GM12878 (cell line): Measurements from ENCODE around the gene MBTPS2. TPM values are rescaled to one million over a fixed set of nuclear protein-coding genes. Genes with fewer than 3 reads are reported as not detected.

ENCODE experiments used
- ATAC-seq: fragments of 200-7000 bp; cut with Tn5 transposase; 3 replicates; pipeline ENCODE4 v1.9.1; 2020; ENCODE audit warnings: mild to moderate bottlenecking, moderate library complexity
- BruUV-seq: library from RNA; stranded (reverse); fragments of 400-500 nt; replicated peaks from 2 replicates; lab custom pipeline; 2021; lab: Mats Ljungman, UMichigan
- CTCF ChIA-PET: fragments of 300-600 bp; sonication (Branson Sonifier 250); formaldehyde crosslinking; extraction: SDS; loops from one replicate; lab custom pipeline; 2021; ENCODE audit warnings: inconsistent platforms; lab: Yijun Ruan, JAX
- POLR2A ChIA-PET: fragments of 350-600 bp; formaldehyde crosslinking; extraction: SDS; loops from one replicate; lab custom pipeline; 2021; ENCODE audit warnings: inconsistent platforms; lab: Charles Lee
- RAD21 ChIA-PET: fragments of 300-600 bp; sonication (Branson Sonifier 250); formaldehyde crosslinking; loops from one replicate; lab custom pipeline; 2023; ENCODE audit warnings: antibody characterized with exemption; ENCODE audit not compliant: unreplicated experiment; lab: Charles Lee
- SMC1A ChIA-PET: fragments of 300-600 bp; sonication (Branson Sonifier 250); formaldehyde crosslinking; loops from one replicate; lab custom pipeline; 2023; ENCODE audit not compliant: unreplicated experiment, uncharacterized antibody; lab: Charles Lee
- DNase-seq: peaks from one replicate; pipeline ENCODE4 v3.0.0-alpha.2; 2011; ENCODE audit warnings: low read depth, low spot score
- FAIRE-seq: peaks from 3 replicates; lab custom pipeline; 2011; peaks lifted over from hg19 to GRCh38; lab: Jason Lieb, UNC
- H2AFZ ChIP-seq: 2 replicates; pipeline ENCODE4 v1.6.0; 2011; ENCODE audit warnings: low read depth, low read length, control low read depth; ENCODE audit not compliant: control insufficient read depth
- H3K27ac ChIP-seq: 2 replicates; pipeline ENCODE4 v1.5.1; 2011; ENCODE audit warnings: control low read depth; ENCODE audit not compliant: control insufficient read depth, insufficient read depth
- H3K27me3 ChIP-seq, 2 experiments: replicated peaks in 1 of 2; 2 replicates each; pipeline versions ENCODE4 v1.6.0 to v1.6.1; 2011; ENCODE audit warnings: low read length in 1 of 2; ENCODE audit not compliant: control insufficient read depth in 2 of 2, insufficient read depth in 2 of 2
- H3K36me3 ChIP-seq, 2 experiments: 2 replicates each; pipeline ENCODE4 v1.5.1; 2011; ENCODE audit warnings: low read length in 1 of 2; ENCODE audit not compliant: control insufficient read depth in 2 of 2, insufficient read depth in 2 of 2
- H3K4me1 ChIP-seq: 2 replicates; pipeline ENCODE4 v1.6.1; 2011; ENCODE audit warnings: mild to moderate bottlenecking, low read length, moderate library complexity, mixed read lengths; ENCODE audit not compliant: control insufficient read depth, insufficient read depth
- H3K4me2 ChIP-seq: 2 replicates; pipeline ENCODE4 v1.6.0; 2011; ENCODE audit warnings: control low read depth; ENCODE audit not compliant: control insufficient read depth, insufficient read depth
- H3K4me3 ChIP-seq: fragments of 200-600 bp; sonication (generic); 2 replicates; pipeline ENCODE4 v1.5.1; 2016
- H3K79me2 ChIP-seq: 2 replicates; pipeline ENCODE4 v1.6.0; 2011; ENCODE audit warnings: low read length; ENCODE audit not compliant: control insufficient read depth, insufficient read depth
- H3K9ac ChIP-seq: 2 replicates; pipeline ENCODE4 v1.8.0; 2011; ENCODE audit warnings: low read length, control low read depth, mixed read lengths; ENCODE audit not compliant: control insufficient read depth, insufficient read depth
- H3K9me3 ChIP-seq: replicated peaks from 3 replicates; pipeline ENCODE4 v1.5.1; 2011; ENCODE audit warnings: mild to moderate bottlenecking, low read length; ENCODE audit not compliant: control insufficient read depth, insufficient read depth
- H4K20me1 ChIP-seq: 2 replicates; pipeline ENCODE4 v1.6.0; 2011; ENCODE audit not compliant: control insufficient read depth, insufficient read depth
- CHD2 ChIP-seq: IDR thresholded peaks from 2 replicates; pipeline ENCODE4 v1.6.1; 2011; ENCODE audit warnings: low read depth, low read length, improper control_type of control experiment, borderline replicate concordance
- EED ChIP-seq: sonication (generic); IDR thresholded peaks from 2 replicates; pipeline ENCODE4 v1.6.1; 2016; ENCODE audit warnings: antibody characterized with exemption, low read depth
- IKZF1 ChIP-seq: fragments of 450-650 bp; conservative IDR thresholded peaks from 2 replicates; pipeline ENCODE4 v1.6.1; 2017; ENCODE audit warnings: antibody characterized with exemption, mild to moderate bottlenecking
- IKZF2 ChIP-seq, 2 experiments: fragments of 450-650 bp; IDR thresholded peaks; 2 replicates each; pipeline ENCODE4 v1.6.1; 2017; ENCODE audit warnings: mild to moderate bottlenecking in 2 of 2, moderate library complexity in 2 of 2
- JUNB ChIP-seq: IDR thresholded peaks from 2 replicates; pipeline ENCODE4 v1.6.1; 2016; ENCODE audit warnings: antibody characterized with exemption, mild to moderate bottlenecking
- NFXL1 ChIP-seq: fragments of 450-650 bp; IDR thresholded peaks from 2 replicates; pipeline ENCODE4 v1.6.1; 2017; ENCODE audit warnings: antibody characterized with exemption, mild to moderate bottlenecking, borderline replicate concordance
- NR2C1 ChIP-seq: fragments of 450-650 bp; IDR thresholded peaks from 2 replicates; pipeline ENCODE4 v1.6.1; 2017; ENCODE audit warnings: antibody characterized with exemption, mild to moderate bottlenecking, moderate library complexity
- POLR2A ChIP-seq: IDR thresholded peaks from 2 replicates; pipeline ENCODE4 v1.6.1; 2011; ENCODE audit warnings: low read depth, mild to moderate bottlenecking, low read length
- RCOR1 ChIP-seq: conservative IDR thresholded peaks from 2 replicates; pipeline ENCODE4 v1.6.1; 2012; ENCODE audit warnings: low read depth, low read length, improper control_type of control experiment
- RUNX3 ChIP-seq: IDR thresholded peaks from 2 replicates; pipeline ENCODE4 v1.6.1; 2012; ENCODE audit warnings: low read length, inconsistent platforms
- WGBS: methylation state at CpG from one replicate; pipeline ENCODE4 v1.1.6; 2016; ENCODE audit warnings: low lambda C conversion rate; ENCODE audit not compliant: insufficient replicate concordance, insufficient coverage; ENCODE audit errors: missing lambda C conversion rate; 5-methylcytosine and 5-hydroxymethylcytosine counted together
- in situ Hi-C: fragments of 300-500 bp; cut with MboI; formaldehyde crosslinking; loops from 9 replicates; pipeline ENCODE4 v1.14.3; 2018; ENCODE audit warnings: mixed read lengths
- intact Hi-C: fragments of 100-400 bp; cut with micrococcal nuclease; formaldehyde crosslinking; loops from one replicate; pipeline ENCODE4 v1.14.2; 2022; ENCODE audit not compliant: unreplicated experiment
- polyA plus RNA-seq, 11 experiments: library from polyadenylated mRNA; depleted of rRNA in 4 of 11; unstranded in 6 of 11; stranded (reverse) in 5 of 11; fragments of >200 nt; fragmentation: Nextera tagmentation in 4 of 11; fragmentation: Illumina TruSeq in 1 of 11; extraction: Ambion mirVana in 4 of 11; extraction: Trizol in 1 of 11; gene quantifications; 1 replicate in 1 of 11; 2 replicates in 10 of 11; pipeline versions ENCODE4 v1.2.1 to v1.2.3, GENCODE V29; 2011 to 2016; ENCODE audit warnings: inconsistent platforms in 2 of 11, missing spikeins in 2 of 11, low read depth in 1 of 11
- total RNA-seq, 4 experiments: library from RNA; depleted of rRNA in 3 of 4; stranded (reverse); fragments of >200 nt in 3 of 4; fragmentation: Illumina TruSeq in 1 of 4; extraction: Trizol in 1 of 4; gene quantifications; 2 replicates each; pipeline versions ENCODE4 v1.2.1 to v1.2.3, GENCODE V29; 2013 to 2021
- TF ChIP-seq, protein P1 (sequence below): fragments of 450-650 bp; IDR thresholded peaks from 2 replicates; pipeline ENCODE4 v1.6.1; 2014; ENCODE audit warnings: mild to moderate bottlenecking

MBTPS2 gene
- total and polyA plus RNA-seq, 10 of the 15 experiments (the other 5 are each of a cell fraction or from before 2014, with no cell fraction given), result 2.6 to 11.0 (median 8.0) TPM

GRCh38 chrX:21798677-21799219, 40.7 kb upstream of the MBTPS2 start:
- BruUV-seq, result no TSS peak
- Histone ChIP-seq H3K4me1 (no peaks in the 10 kb centered on the region), H3K79me2 (no peaks in the 10 kb centered on the region), H2AFZ (no peak overlapping the region), H3K27ac (no peak overlapping the region), H3K36me3 (no peaks in the 10 kb centered on the region), H3K4me2 (no peak overlapping the region), H3K9ac (no peak overlapping the region), H3K4me3 (no peak overlapping the region), H3K9me3 (no peaks in the 10 kb centered on the region), H3K27me3 (no peaks in the 10 kb centered on the region), H4K20me1 (no peaks in the 10 kb centered on the region)
- POLR2A ChIA-PET, result no interaction called here
- RAD21 ChIA-PET, result no interaction called here
- ATAC-seq, result peak; percentile 60
- 36% methylated on average over 6 of the region's 6 CpGs for WGBS
- in situ Hi-C loops (no loop called here), intact Hi-C loops (no loop called here)
- DNase-seq, result no peak
- SMC1A ChIA-PET, result interaction anchor here (0.7 to 1.1 kb wide), 2 partner anchors 14 to 18 kb away, joined by 3 read pairs; no protein-coding TSS in a partner anchor
- TF ChIP-seq, protein P1, sequence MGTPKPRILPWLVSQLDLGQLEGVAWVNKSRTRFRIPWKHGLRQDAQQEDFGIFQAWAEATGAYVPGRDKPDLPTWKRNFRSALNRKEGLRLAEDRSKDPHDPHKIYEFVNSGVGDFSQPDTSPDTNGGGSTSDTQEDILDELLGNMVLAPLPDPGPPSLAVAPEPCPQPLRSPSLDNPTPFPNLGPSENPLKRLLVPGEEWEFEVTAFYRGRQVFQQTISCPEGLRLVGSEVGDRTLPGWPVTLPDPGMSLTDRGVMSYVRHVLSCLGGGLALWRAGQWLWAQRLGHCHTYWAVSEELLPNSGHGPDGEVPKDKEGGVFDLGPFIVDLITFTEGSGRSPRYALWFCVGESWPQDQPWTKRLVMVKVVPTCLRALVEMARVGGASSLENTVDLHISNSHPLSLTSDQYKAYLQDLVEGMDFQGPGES, result no peak
- TF ChIP-seq RCOR1 (no peak), JUNB (peak; percentile 61), POLR2A (no peak), IKZF1 (peak; percentile 59), IKZF2 (IDR thresholded peaks at IDR 0.05) (peak in 1 of 2 experiments; percentile 21; a peak in 1 of 4 replicates), EED (peak; percentile 61), RUNX3 (peak; percentile 83)
- CTCF ChIA-PET, result no interaction called here
- no peak for FAIRE-seq

- ChIA-PET SMC1A (interaction anchor here (0.7 kb wide), 1 partner anchor 13 kb away, joined by 3 read pairs; no protein-coding TSS in a partner anchor), CTCF (interaction anchor here (0.6 kb wide), 1 partner anchor 248 kb away, joined by 3 read pairs; no protein-coding TSS in a partner anchor), RAD21 (no interaction called here), POLR2A (no interaction called here)
- H3K4me2 ChIP-seq, result no peak overlapping the region
- no peak overlapping the region for H2AFZ ChIP-seq
- H3K9ac ChIP-seq, result no peak overlapping the region
- no peak overlapping the region for H3K4me3 ChIP-seq
- no peaks in the 10 kb centered on the region for H4K20me1 ChIP-seq
- no TSS peak for BruUV-seq
- TF ChIP-seq NR2C1 (no peak), IKZF1 (no peak), CHD2 (no peak), NFXL1 (no peak)
- H3K27me3 ChIP-seq, result no peaks in the 10 kb centered on the region
- ATAC-seq (no peak), DNase-seq (no peak), FAIRE-seq (no peak)
- in situ Hi-C loops (no loop called here), intact Hi-C loops (no loop called here)
- H3K27ac ChIP-seq, result no peak overlapping the region
- H3K9me3 ChIP-seq, result no peaks in the 10 kb centered on the region
- H3K79me2 ChIP-seq, result no peaks in the 10 kb centered on the region
- no peaks in the 10 kb centered on the region for H3K36me3 ChIP-seq
- WGBS, result 43% methylated on average over 6 of the region's 6 CpGs
- H3K4me1 ChIP-seq, result no peaks in the 10 kb centered on the region
Observed at GRCh38 chrX:21799767-21800166, 39.6 kb upstream of the MBTPS2 start.
